ENCODE data around the gene APOLD1.

APOLD1 gene

GRCh38 chr12:12744546-12745305 lies 40.7 kb upstream of the APOLD1 start:
- H3K4me1 ChIP-seq, result no peaks in the 10 kb centered on the region
- TF ChIP-seq CTCF (IDR thresholded peaks at IDR 0.05), result no peak
- H3K79me2 ChIP-seq, result no peaks in the 10 kb centered on the region
- no peak overlapping the region for H3K4me2 ChIP-seq (ENCODE audit: low read length)
- H3K27me3 ChIP-seq (ENCODE audit: control insufficient read depth, insufficient read depth, low read length), result no peaks in the 10 kb centered on the region
- H3K4me3 ChIP-seq (ENCODE audit: low read depth, low read length), result no peak overlapping the region
- H2AFZ ChIP-seq, result no peak overlapping the region
- H3K36me3 ChIP-seq (ENCODE audit: control insufficient read depth, insufficient read depth, low read length), result no peaks in the 10 kb centered on the region
- no peaks in the 10 kb centered on the region for H3K9me3 ChIP-seq (ENCODE audit: control insufficient read depth, low read length)
- no peak overlapping the region for H3K9ac ChIP-seq
- H3K27ac ChIP-seq, result no peak overlapping the region

- no peak overlapping the region for H3K4me3 ChIP-seq (ENCODE audit: low read depth, low read length)
- TF ChIP-seq CTCF (IDR thresholded peaks at IDR 0.05), result no peak
- no peaks in the 10 kb centered on the region for H3K27me3 ChIP-seq (ENCODE audit: control insufficient read depth, insufficient read depth, low read length)
- H2AFZ ChIP-seq, result no peak overlapping the region
- H3K27ac ChIP-seq, result no peak overlapping the region
- no peaks in the 10 kb centered on the region for H3K79me2 ChIP-seq
- H3K9ac ChIP-seq, result no peak overlapping the region
- H3K4me1 ChIP-seq, result no peaks in the 10 kb centered on the region
- H3K36me3 ChIP-seq (ENCODE audit: control insufficient read depth, insufficient read depth, low read length), result no peaks in the 10 kb centered on the region
- H3K4me2 ChIP-seq (ENCODE audit: low read length), result no peak overlapping the region
- H3K9me3 ChIP-seq (ENCODE audit: control insufficient read depth, low read length), result no peaks in the 10 kb centered on the region
Measured at GRCh38 chr12:12745576-12746211, 39.8 kb upstream of the APOLD1 start.

DNA sequence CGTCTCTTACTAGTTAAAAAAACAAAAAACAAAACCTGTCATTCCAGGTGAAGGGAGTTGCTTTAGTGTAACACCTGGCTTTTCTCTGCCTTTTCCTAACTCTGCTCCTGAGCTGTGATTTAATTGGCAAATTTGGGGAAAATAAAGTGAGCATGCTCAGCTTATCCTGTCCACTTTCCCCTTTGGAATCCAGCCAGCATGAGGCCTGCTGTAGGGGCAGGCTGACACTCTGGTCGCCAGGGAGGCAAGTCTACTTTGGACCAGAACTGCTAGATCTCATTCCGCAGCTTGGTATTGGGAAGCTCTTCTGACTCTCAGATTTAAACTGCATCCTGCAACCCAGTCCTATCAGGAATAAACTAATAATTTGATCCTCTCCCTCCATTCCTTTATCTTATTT lies 38.2 kb upstream of the APOLD1 start:
- Histone ChIP-seq H3K4me3 (ENCODE audit: low read depth, low read length) (no peak overlapping the region), H3K4me2 (ENCODE audit: low read length) (no peak overlapping the region), H3K4me1 (no peaks in the 10 kb centered on the region), H3K79me2 (no peaks in the 10 kb centered on the region), H3K27me3 (ENCODE audit: control insufficient read depth, insufficient read depth, low read length) (no peaks in the 10 kb centered on the region), H2AFZ (no peak overlapping the region), H3K36me3 (ENCODE audit: control insufficient read depth, insufficient read depth, low read length) (no peaks in the 10 kb centered on the region), H3K9ac (no peak overlapping the region), H3K27ac (no peak overlapping the region), H3K9me3 (ENCODE audit: control insufficient read depth, low read length) (no peaks in the 10 kb centered on the region)
- TF ChIP-seq CTCF (IDR thresholded peaks at IDR 0.05), result no peak

- no peak overlapping the region for H3K9ac ChIP-seq
- no peak overlapping the region for H3K4me2 ChIP-seq (ENCODE audit: low read length)
- no peaks in the 10 kb centered on the region for H3K36me3 ChIP-seq (ENCODE audit: control insufficient read depth, insufficient read depth, low read length)
- no peaks in the 10 kb centered on the region for H3K79me2 ChIP-seq
- TF ChIP-seq CTCF (IDR thresholded peaks at IDR 0.05), result no peak
- H3K4me1 ChIP-seq, result no peaks in the 10 kb centered on the region
- H2AFZ ChIP-seq, result no peak overlapping the region
- no peaks in the 10 kb centered on the region for H3K9me3 ChIP-seq (ENCODE audit: control insufficient read depth, low read length)
- H3K27me3 ChIP-seq (ENCODE audit: control insufficient read depth, insufficient read depth, low read length), result no peaks in the 10 kb centered on the region
- no peak overlapping the region for H3K4me3 ChIP-seq (ENCODE audit: low read depth, low read length)
- no peak overlapping the region for H3K27ac ChIP-seq
Measured at GRCh38 chr12:12748044-12748443, 37.4 kb upstream of the APOLD1 start.

DNA sequence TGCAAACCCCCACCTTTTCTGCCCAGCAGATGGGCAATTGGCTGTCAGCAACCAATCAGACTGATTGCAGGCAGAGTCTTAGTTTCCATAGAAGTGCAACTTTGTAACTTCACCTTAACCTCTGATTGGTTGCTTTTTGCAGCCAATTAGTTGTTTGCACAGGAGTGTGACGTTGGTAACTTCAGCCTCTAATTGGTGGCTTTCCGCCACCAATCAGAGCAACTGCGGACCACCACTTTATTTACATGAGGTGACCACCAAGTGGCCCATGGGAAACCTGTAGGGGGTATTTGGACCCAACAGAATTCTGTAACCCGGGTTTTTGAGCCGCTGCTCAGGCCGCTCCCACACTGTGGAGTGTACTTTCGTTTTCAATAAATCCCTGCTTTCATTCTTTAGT lies 36.0 kb upstream of the APOLD1 start:
- Histone ChIP-seq H3K36me3 (ENCODE audit: control insufficient read depth, insufficient read depth, low read length) (no peaks in the 10 kb centered on the region), H2AFZ (no peak overlapping the region), H3K9ac (no peak overlapping the region), H3K27ac (no peak overlapping the region), H3K79me2 (no peaks in the 10 kb centered on the region), H3K4me2 (ENCODE audit: low read length) (no peak overlapping the region), H3K4me1 (no peaks in the 10 kb centered on the region), H3K4me3 (ENCODE audit: low read depth, low read length) (no peak overlapping the region), H3K27me3 (ENCODE audit: control insufficient read depth, insufficient read depth, low read length) (no peaks in the 10 kb centered on the region), H3K9me3 (ENCODE audit: control insufficient read depth, low read length) (no peaks in the 10 kb centered on the region)
- no peak for TF ChIP-seq CTCF (IDR thresholded peaks at IDR 0.05)

All from parathyroid adenoma (tissue), 2 donors.